Ammon's horn (tissue), 1 donor: ENCODE data around the gene NTRK2.

Experiments used
- DNase-seq: peaks from one replicate; pipeline ENCODE4 v3.0.0-alpha.2; 2016; ENCODE audit warnings: low spot score

The NTRK2 gene

DNA sequence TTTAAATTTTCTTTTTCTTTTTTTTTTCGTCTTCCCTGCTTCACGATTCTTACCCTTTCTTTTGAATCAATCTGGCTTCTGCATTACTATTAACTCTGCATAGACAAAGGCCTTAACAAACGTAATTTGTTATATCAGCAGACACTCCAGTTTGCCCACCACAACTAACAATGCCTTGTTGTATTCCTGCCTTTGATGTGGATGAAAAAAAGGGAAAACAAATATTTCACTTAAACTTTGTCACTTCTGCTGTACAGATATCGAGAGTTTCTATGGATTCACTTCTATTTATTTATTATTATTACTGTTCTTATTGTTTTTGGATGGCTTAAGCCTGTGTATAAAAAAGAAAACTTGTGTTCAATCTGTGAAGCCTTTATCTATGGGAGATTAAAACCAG lies 352.2 kb downstream of the NTRK2 start:
- DNase-seq, result no peak

DNA sequence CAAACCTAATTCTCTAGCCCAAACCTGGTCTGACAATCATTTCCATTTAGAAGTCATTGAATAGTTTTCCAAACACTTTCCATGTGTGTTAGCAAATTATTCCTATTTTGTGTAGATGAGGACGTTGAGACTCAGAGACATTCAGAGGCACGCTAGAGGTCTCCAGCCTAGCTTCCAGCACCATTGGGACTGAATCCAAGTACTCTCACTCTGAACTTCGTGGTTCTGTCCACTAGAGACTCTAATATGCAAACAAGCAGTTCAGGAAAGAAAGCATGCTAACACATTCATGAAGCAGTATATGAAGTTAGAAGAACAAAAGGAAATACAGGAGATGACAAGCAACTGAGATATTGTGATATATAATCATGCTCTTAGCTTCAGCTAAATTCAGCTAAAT lies 354.8 kb downstream of the NTRK2 start:
- DNase-seq, result peak; percentile 89

DNA sequence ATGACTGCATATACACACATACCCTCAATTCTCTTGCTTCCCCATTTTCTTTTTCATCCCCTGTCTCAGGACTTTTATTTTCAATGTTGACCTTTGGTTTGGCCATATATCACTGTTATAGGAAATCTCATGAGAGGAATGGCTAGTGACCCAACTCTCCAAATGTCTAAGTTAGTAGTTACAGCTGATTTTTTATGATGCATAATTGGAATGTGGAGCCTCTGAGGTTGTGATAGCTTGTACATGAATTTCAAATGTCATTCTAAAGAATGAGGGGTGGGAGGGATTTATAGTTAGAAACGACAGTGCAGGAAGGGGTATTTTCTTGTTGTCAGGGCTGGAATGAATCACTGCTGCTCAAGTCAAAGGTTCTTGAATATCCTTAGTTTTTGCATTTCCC lies 356.1 kb downstream of the NTRK2 start:
- no peak for DNase-seq

DNA sequence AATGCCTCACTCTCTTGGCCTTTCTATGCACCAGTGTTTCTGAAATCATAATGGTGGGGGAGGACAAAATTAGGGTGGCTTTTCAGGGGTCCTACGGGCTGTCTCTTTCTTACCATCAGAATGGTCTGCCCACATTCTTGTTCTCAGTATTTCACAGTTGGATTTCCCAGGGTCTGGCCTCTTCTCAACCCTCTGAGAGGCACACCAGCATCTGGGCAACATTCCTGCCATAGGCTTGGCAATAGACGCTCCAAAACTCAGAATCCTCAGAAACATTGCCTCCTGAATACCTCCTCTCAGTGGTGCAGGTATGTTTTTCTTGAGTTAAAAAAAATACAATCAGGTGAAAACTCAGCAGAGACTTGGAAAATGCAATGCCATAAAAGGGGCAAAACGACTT lies 358.3 kb downstream of the NTRK2 start:
- no peak for DNase-seq

DNA sequence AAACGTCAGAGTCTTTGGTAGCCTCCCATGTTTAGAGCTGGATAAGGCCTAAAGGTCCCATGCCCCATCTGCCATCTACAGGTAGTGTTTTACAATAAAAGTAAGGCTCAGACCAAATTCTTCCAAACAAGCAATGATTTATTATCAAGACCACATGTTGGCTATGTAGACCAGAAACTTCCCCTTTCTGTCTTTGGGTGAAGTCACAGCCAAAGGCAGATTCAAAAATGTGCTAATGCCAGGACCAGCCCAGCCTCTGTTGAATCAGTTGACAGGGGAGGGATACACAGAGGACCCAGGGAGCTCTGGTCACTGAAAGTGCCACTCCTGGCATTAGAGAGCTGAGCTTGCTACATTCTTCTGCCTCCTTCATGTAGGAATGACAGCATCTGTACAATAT lies 360.8 kb downstream of the NTRK2 start:
- DNase-seq, result no peak

DNA sequence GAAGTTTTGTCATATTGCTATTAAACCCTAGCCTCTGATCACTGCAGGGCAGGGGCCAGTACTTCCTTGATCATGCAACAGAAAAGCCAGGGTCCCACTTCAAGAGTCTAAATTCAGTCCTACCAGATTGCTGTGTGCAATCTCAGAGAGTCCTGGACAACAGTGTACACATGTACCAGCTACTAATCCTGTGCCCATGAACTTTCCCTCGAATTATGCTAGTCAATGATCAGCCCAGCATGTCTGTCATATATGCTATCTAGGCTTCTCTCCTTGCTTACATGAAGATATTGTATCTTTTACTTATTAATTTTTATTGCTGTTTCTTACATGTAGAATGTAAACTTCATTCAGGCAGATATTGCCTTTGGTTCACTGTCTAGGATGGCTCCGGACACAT lies 367.0 kb downstream of the NTRK2 start:
- DNase-seq, result no peak

DNA sequence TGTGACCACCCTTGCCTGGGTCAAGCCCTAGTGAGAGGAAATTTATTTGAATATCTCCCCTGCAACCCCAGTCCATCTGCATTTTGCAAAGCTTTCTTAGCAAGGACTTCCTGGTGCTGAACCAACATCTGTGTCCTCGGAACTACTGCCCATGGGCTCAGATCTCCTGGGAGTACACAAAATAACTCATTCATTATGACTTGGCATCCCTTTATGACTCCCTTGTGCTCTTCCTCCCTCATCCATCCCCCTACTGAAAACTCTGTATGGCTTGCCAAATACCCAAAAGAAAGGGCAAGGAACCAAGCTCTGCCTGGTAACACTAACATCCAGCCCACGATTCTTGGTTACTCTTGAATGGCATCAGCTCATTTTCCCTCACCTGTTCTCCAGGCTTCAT lies 368.5 kb downstream of the NTRK2 start:
- peak; percentile 93 for DNase-seq

DNA sequence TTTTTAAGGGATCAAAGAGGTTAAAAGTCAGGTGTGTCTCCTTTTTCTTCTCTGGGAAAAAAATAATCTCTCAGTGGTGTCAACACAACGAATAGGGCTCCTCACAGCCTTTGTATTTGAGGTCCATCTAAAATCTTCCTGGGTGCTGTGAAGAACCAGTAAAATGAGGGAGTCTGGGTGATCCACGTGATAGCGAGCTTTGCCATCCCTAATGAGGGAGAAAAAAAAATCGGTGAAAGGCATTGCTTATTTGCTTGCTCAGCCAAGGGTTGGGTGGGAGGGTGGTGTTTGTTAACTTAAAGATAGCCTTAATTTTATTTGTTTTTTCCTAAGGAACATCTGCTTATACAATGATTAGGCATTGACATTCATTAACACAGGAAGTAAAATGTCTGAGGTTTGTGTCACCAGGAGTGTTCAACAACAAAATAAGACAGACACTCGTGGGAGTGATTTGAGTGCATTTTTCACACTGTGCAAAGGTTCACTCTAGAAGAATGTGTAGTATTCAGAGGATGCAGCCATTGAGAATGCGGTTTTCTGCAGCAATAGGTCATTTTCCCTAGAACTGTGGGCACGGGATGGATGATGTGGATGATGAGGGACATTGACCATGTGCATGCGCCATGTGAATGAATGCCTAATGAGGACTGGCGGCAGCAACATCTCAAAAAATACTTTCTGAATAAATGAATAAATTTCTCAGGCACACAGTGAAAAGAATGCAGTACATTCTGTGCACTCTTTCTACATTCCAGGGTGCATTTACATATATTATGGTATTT lies 369.5 kb downstream of the NTRK2 start:
- DNase-seq, result peak; percentile 70

DNA sequence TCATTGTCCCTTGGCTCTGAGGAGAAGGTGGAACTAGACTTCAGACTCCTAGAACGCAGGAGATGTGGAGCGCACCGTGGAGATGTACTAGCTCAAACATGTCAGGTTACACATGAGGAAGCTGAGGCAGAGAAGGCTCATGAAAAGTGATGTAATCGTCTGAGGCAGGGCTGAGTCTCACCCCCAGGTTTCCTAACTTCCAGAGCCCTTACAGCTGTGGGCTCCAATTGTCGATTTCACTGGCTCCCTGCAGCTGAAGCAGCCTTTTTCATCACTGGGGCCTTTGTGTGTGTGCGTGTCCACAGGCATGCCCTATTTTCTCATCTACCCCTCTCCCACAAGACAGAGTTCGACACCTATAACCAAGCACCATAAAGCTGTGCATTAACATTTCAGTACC lies 370.6 kb downstream of the NTRK2 start:
- peak; percentile 80 for DNase-seq

DNA sequence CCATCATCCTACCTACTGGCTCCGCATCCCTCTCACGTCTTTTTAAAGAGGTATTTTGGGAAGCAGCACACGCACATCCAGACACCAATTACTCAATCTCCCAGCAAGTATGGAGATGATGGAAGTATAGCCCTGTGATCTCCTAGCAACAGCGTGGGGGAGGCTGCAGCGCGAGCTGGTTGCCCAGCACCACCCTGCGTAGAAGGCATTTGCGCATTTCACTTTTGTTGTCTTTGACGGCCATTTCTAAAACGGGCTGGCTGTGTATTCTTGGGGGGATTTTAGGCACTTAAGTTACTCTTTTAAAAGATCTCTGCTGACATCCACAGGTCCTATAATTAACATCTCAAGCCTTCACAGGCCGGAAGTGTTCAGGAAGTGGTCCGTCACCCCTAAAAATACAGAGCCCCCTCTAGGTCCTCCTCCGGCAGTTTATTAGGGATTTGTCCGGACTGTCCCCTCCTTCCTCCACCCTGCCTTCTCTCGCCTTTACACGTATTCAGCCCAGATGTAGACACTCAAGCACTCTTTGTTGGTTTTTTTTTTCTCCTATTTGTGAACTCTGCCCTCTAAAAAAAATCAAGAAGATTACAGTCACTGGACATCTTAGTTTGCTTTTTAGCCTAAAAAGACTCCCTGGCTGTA lies 371.4 kb downstream of the NTRK2 start:
- DNase-seq, result peak; percentile 95

DNA sequence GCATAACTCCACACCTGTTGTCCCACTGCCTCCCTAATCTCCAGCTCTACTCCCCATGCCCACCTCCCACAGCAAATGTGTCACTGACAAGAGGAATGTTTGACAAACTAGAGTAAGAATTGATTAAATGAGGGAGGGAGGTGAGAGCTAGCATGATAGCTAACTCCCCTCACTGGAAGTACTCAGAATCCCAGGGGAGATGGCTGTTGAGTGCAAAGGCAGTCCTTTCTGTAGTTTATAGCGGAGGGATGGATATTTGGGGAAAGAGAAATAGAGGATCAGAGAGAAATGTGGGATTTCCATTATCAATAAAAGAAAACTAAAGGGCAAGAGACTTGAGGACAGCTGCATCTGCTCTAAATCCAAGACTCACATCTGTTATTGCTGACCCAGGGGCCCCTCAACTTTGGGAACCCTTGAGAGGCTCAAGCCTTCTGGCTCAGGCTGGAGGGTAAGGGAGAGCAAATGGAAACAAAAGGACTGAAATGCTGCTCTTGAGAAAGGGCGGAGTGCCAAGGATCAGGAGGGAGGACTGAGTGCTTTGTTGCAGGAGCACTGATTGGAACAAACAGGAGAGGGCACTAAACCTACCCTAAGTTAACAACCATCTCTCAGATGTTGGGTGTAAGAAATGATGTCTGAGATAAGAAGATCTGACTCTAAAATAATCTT lies 372.1 kb downstream of the NTRK2 start:
- DNase-seq, result peak; percentile 59

DNA sequence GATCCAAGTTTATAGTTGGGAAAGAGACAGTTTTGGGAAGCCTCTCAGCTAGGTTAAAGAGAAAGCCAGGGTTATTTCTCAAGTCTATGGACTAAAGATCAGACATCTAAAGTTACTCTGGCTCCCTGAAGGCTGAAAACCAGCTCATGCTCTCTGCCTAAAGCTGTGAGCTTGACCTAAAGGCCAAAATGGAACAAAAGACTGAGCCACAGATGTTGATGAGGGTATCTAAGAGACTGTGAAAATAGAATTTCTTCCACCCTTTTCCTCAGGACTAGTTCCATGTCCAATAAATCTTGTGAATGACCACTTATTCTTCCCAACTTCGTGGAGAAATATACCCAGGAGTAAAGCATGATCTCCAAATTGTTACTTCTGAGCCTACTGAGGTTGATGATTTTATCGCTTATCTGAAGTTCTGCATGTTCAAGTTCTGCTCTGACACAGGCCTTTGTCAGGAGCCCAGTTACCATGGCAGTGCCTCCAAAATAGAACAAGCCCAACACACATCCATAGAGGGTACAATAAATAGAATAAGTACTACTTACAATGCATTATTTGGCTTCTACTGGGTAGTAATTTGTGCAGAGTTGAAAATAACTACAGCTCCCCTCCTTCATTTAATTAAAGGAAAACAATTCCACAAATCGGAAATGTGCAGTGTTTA lies 373.6 kb downstream of the NTRK2 start:
- peak; percentile 69 for DNase-seq

DNA sequence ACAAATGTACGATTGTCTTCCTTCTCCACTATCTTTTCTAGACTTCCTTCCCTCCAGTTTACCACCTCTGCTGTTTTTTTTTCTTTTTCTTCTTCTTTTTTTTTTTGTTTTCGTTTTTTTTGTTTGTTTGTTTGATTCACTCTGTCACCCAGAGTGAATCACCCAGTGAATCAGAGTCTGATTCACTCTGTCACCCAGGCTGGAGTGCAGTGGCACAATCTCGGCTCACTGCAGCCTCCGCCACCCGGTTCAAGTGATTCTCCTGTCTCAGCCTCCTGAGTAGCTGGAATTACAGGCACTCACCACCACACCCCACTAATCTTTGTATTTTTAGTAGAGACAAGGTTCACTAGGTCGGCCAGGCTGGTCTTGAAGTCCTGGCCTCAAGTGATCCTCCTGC lies 375.7 kb downstream of the NTRK2 start:
- no peak for DNase-seq

DNA sequence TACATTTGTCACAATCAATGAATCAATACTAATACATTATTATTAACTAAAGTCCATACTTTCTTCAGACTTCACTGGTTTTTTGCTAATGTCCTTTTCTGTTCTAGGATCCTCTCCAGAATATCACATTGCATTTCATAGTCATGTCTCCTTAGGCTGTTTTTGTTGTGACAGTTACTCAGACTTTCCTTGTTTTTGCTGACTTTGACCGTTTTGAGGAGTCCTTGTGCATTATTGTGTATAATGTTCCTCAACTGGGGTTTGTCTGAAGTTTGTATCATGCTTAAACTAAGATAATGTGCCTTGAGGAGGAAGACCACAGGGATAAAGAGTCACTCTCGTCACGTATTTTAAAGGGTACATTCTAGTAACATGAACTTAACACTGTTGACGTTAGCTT lies 376.9 kb downstream of the NTRK2 start:
- no peak for DNase-seq

DNA sequence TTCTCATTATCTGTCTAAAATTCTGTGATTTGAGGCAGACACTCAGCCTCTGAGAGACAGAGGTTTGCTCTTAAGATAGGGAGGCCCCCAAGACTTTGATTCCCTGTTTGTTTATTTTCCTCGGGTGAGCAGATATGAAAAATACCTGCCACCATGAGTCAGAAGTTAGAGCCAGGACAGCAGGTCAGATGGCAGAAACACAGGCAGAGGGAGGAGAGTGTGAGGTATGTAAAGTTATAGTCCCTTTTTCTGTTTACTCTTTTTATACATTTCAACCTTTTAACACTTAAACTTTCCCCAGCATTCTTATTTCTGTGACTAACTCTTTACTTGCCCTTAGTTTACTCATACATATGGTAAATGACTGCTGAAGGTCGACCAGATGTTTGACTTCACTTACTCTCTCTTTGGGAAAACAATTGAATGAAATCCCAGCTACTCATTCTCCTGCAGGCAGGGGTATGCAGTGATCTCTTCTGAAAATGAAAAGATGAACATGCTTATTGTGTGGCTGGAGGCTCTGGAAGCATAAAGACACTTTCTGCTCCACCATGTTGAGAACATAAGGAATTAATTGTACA lies 383.8 kb downstream of the NTRK2 start:
- DNase-seq, result no peak

DNA sequence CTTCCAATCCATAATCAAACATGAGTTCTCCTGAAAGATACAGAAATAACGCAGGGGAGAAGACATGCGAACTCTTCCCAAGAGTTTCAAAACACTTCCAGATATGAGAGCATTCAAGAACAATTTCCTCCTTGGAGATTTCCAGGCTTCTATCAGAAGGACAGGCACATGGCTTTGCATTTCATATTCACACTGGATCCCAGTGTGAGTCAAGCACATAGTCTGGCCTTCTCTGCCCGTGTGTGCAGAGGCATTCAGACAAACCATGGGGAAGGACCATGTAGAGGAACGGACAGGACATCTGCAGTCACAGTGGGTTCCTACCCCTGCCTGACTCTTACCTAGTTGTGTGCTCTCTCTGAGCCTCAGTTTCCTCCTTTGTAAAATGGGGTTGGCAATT lies 384.5 kb downstream of the NTRK2 start:
- DNase-seq, result no peak

DNA sequence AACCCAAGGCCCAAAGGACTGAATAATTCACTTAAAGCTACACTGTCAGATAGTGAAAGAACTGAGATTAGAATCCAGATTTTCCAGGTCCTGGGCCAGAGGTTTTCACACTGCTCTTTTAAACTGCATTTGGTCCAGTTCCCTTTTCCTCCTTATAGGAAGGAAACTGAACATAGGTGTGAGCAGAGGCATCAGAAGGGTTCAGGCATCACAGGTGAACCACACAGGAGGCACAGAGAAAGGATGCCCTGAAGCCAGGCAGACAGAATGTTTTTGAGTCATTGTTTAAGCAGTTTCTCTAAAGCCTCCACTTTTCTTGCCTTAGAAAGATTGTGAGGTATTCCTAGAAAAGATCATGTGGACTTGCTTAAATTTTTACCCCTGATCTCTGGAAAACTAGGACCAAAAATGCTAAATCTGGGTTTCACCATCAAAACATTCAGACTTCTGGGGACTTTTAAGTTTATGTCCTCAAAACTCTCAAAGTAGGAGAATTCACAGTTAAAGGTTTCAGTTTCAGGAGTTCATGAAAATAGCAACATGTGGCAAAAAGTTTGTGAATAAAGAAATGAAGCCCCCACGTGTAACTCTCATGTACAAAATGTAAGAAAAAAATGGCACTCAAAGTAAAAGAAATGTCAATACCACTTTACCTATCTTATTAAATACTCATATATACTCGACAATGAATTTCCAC lies 386.1 kb downstream of the NTRK2 start:
- no peak for DNase-seq

DNA sequence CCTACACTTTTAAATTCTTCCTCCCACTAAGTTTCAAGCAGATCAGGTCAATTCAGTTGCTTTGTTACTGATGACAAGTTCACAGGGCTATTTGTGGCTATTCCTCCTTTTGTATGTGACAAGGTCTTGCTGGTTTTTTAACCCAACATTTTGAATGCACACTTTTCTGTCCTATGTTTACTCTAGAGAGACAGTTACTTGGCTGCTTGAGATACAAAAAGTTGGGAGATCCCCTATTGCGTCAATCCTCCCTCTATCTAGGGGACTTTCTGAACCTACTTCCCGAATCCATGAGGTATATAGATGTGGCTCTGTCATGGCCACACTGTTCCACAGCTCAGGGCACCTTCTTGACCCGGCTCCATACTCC lies 386.7 kb downstream of the NTRK2 start:
- DNase-seq, result no peak

DNA sequence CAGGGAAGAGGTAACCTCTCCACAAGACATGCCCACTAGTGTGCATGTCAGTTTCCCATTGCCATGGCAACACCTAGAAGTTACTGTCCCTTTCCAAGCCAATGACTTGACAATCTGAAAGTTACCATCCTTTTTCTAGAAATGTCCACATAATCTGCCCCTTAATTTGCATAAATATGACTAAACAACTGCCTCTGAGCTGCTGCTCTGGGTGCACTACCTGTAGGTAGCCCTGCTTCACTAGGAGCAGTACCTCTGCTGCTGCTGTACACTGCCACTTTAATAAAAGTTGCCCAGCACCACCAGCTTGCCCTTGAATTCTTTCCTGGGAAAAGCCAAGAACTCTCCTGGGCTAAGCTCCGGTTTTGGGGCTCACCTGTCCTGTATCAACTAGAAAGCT lies 392.4 kb downstream of the NTRK2 start:
- no peak for DNase-seq

DNA sequence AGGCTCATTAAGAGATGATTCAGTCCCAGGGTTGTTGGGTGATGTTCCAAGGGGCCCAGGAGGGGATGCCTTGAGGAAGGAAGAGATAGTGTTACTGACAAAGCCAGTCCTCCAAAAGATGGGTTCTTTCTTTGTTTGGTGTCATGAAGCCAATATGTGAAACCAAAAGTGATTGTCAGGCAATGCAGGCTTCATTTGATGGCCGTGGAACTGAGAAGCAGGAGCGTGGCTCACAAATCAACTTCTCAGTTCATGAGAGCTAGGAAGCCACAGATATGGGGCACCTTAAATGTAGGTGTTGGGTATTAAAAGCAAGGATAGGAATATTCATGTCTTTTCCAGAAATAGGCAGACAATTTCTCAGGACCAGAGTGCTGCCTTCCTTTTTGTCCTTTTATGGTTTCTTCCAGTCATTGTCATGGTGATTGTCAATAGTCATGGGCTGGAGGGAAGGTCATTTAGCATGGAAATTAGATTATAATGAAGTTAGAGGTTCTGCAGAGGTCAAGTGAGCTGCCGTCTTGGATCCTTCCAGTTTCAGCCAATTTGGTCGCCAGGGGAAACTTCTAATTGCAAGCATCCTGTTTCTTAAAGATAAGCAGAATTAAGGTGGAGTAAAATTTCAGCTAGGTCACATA lies 393.0 kb downstream of the NTRK2 start:
- DNase-seq, result no peak

DNA sequence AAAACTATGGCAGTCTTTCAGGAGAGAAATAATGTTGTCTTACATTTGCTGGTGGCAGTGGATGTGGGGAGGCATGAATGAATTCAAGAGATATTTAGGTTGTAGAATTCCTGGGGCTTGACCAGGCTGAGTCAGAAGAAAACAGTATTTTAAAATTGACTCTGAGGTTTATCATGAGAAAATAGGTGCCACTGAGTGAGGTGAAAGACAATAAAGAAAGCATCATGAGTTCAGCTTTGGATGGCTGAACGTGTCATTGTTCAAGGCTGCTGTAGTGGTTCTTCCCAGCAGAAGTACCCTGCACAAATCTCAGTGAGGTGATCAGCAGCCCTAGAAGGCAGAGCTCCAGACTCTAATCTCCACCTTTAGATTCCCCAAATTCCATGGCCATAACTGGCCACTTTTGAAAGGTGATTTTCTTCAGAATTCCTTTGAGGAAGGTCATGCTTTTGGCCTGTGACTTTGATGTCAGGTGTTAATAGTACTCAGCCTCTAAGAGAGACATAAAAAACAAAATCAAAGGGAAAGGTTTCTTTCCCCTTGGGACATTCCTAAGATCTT lies 395.4 kb downstream of the NTRK2 start:
- DNase-seq, result no peak
